ENCODE results near the gene MT4.
"Not testable (repeated sequence)": the region's sequence is repeated elsewhere in the genome, so short reads cannot be mapped to it uniquely, and the experiment has no call there.

The MT4 gene

GRCh38 chr16:56569971-56570370 lies 5.1 kb downstream of the MT4 start:
- CTCF ChIA-PET = interaction anchor here (2.1 kb wide), 1 partner anchor 132 kb away, joined by 9 read pairs; no protein-coding TSS in a partner anchor
- TF ChIP-seq, protein P1, sequence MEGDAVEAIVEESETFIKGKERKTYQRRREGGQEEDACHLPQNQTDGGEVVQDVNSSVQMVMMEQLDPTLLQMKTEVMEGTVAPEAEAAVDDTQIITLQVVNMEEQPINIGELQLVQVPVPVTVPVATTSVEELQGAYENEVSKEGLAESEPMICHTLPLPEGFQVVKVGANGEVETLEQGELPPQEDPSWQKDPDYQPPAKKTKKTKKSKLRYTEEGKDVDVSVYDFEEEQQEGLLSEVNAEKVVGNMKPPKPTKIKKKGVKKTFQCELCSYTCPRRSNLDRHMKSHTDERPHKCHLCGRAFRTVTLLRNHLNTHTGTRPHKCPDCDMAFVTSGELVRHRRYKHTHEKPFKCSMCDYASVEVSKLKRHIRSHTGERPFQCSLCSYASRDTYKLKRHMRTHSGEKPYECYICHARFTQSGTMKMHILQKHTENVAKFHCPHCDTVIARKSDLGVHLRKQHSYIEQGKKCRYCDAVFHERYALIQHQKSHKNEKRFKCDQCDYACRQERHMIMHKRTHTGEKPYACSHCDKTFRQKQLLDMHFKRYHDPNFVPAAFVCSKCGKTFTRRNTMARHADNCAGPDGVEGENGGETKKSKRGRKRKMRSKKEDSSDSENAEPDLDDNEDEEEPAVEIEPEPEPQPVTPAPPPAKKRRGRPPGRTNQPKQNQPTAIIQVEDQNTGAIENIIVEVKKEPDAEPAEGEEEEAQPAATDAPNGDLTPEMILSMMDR (IDR thresholded peaks at IDR 0.05; ENCODE audit: control extremely low read depth, extremely low read depth, low read depth, missing control alignments) = no peak
- POLR2A ChIA-PET = no interaction called here
- no peak for DNase-seq (ENCODE audit: extremely low spot score)

DNA sequence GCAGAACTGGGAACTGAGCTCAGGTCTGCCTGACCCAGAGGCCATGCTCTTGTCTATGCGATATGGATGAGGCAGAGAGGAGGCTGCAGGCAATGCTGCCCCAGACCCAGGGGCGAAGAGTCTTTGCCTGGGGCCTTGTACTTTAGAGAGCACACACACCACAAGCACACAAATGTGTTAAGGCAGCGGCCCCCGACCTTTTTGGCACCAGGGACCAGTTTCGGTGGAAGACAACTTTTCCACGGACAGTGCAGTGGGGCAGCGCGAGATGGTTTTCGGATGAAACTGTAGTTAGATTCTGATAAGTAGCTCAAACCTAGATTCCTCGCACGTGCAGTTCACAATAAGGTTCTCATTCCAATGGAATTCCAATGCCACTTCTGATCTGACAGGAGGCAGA lies 6.7 kb downstream of the MT4 start:
- ChIA-PET CTCF (interaction anchor here (3.2 kb wide), 1 partner anchor 131 kb away, joined by 18 read pairs; no protein-coding TSS in a partner anchor), POLR2A (no interaction called here)
- DNase-seq (ENCODE audit: extremely low spot score) = no peak
- TF ChIP-seq, protein P1 (IDR thresholded peaks at IDR 0.05; ENCODE audit: control extremely low read depth, extremely low read depth, low read depth, missing control alignments) = no peak

GRCh38 chr16:56574625-56575024 lies 9.8 kb downstream of the MT4 start:
- TF ChIP-seq, protein P1 (IDR thresholded peaks at IDR 0.05; ENCODE audit: control extremely low read depth, extremely low read depth, low read depth, missing control alignments) = no peak
- ChIA-PET POLR2A (no interaction called here), CTCF (no interaction called here)
- DNase-seq (ENCODE audit: extremely low spot score) = no peak

GRCh38 chr16:56576585-56577299 lies 11.9 kb downstream of the MT4 start:
- ChIA-PET POLR2A (no interaction called here), CTCF (interaction anchor here (0.6 to 3.4 kb wide), 32 partner anchors 9 to 213 kb away, joined by 3 to 73 read pairs (median 5); partner anchors contain the start of genes MT2A and MT4)
- TF ChIP-seq, protein P1 (IDR thresholded peaks at IDR 0.05; ENCODE audit: control extremely low read depth, extremely low read depth, low read depth, missing control alignments) = peak; percentile 85
- peak; percentile 85 for DNase-seq (ENCODE audit: extremely low spot score)

DNA sequence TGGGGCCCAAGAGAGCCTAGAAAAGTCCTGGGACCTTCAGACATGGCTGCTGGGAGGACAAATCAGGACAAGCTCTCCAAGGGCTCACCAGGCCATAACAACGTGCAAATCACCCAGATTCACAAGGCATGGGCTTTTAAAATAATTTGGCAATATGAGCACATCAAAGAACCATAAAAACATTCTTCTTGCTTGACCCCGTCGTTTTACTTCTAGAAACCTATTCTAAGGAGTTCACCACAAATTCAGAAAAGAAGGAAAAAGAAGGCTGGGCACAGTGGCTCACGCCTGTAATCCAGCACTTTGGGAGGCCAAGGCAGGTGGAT lies 12.4 kb downstream of the MT4 start:
- CTCF ChIA-PET = interaction anchor here (0.6 to 3.4 kb wide), 21 partner anchors 12 to 133 kb away, joined by 3 to 73 read pairs (median 6); partner anchors contain the start of genes MT2A and MT4
- POLR2A ChIA-PET = no interaction called here
- DNase-seq (ENCODE audit: extremely low spot score) = no peak
- TF ChIP-seq, protein P1 (IDR thresholded peaks at IDR 0.05; ENCODE audit: control extremely low read depth, extremely low read depth, low read depth, missing control alignments) = no peak

DNA sequence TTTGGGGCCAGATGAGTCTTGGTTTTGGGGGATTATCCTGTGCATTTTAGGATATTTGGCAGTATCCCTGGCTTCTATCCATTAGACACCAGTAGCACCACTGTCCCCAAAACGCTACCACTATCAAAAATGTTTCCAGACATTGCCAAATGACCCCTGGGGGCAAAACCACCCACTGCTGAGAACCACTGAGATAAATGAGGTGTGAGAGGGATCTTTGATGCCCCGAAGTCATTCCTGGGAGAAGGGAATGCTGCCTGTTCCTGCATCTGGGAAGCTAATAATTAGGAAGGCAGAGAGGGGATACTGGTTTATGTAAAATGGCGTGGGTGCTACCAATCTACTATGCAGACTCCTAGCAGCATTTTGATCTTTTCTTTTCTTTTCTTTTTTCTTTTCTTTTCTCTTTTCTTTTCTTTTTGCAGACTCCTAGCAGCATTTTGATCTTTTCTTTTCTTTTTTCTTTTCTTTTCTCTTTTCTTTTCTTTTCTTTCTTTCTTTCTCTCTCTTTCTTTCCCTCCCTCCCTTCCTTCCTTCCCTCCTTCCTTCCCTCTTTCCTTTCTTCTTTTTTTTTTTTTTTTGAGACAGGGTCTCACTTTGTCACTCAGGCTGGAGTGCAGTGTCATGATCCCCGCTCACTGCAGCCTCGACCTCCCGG lies 15.6 kb downstream of the MT4 start:
- TF ChIP-seq, protein P1 (IDR thresholded peaks at IDR 0.05; ENCODE audit: control extremely low read depth, extremely low read depth, low read depth, missing control alignments) = no peak
- no peak for DNase-seq (ENCODE audit: extremely low spot score)
- POLR2A ChIA-PET = no interaction called here
- CTCF ChIA-PET = interaction anchor here (1.3 kb wide), 1 partner anchor 122 kb away, joined by 5 read pairs; no protein-coding TSS in a partner anchor

DNA sequence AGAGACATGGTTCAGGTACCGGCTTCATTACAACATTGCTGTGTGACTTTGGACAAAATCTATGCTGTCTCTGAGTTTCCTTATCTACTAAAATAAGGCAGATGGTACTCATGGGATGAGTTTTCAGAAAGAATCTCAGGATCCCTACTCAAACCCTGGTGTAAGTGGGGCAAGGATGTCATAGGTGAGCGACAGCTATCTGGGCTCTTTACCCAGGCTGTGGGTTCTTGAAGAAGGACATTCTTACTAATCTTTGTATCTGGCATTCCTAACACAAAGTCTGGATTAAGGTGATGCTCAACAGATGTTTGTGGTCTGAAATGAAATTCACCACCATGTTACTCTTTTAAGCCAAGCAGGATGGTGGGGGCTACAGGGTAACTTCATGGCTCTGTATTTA lies 18.0 kb downstream of the MT4 start:
- POLR2A ChIA-PET; DNase-seq (ENCODE audit: extremely low spot score): not testable (repeated sequence)
- CTCF ChIA-PET = interaction anchor here (0.9 to 3.6 kb wide), 5 partner anchors 9 to 119 kb away, joined by 3 to 20 read pairs (median 4); no protein-coding TSS in a partner anchor
